B cell (primary cell): Measurements from ENCODE around the gene APCDD1L. TPM values are rescaled to one million over a fixed set of nuclear protein-coding genes. Genes with fewer than 3 reads are reported as not detected.

Experiments used
- ATAC-seq: fragments of 200-7000 bp; cut with Tn5 transposase; one replicate; pipeline ENCODE4 v1.10.0; 2021; ENCODE audit warnings: low read depth, mild to moderate bottlenecking, moderate number of reproducible peaks, moderate library complexity
- CTCF ChIA-PET: fragments of 350-600 bp; sonication (Branson Sonifier 250); formaldehyde crosslinking; loops from one replicate; lab custom pipeline; 2021; ENCODE audit warnings: antibody characterized with exemption, inconsistent platforms; lab: Charles Lee
- POLR2A ChIA-PET: fragments of 350-600 bp; sonication (Branson Sonifier 250); formaldehyde crosslinking; loops from one replicate; lab custom pipeline; 2021; ENCODE audit warnings: antibody characterized with exemption; lab: Charles Lee
- DNase-seq: peaks from one replicate; pipeline ENCODE4 v3.0.0; 2013
- H2AFZ ChIP-seq: 2 replicates; pipeline ENCODE4 v1.6.1; 2012; ENCODE audit warnings: mild to moderate bottlenecking, low read depth, low read length; ENCODE audit not compliant: insufficient read depth, poor library complexity, severe bottlenecking
- H3K27ac ChIP-seq, 2 donors: 1 replicate in 1 of 2; 2 replicates in 1 of 2; pipeline ENCODE4 v1.5.1; 2012 to 2013; ENCODE audit warnings: low read length in 2 of 2, mild to moderate bottlenecking in 2 of 2, moderate library complexity in 1 of 2
- H3K27me3 ChIP-seq, 4 experiments: fragments of 200-600 bp in 1 of 4; sonication (generic) in 1 of 4; replicated peaks in 1 of 4; 1 replicate in 2 of 4; 2 replicates in 2 of 4; pipeline versions ENCODE4 v1.6.1 to v1.7.0; 2013 to 2016; ENCODE audit warnings: low read length in 3 of 4, mild to moderate bottlenecking in 2 of 4, mixed read lengths in 1 of 4, moderate library complexity in 1 of 4; ENCODE audit not compliant: insufficient read depth in 4 of 4, control insufficient read depth in 3 of 4; ENCODE audit errors: control extremely low read depth in 1 of 4
- H3K36me3 ChIP-seq, 2 experiments: replicated peaks in 1 of 2; 1 replicate in 1 of 2; 2 replicates in 1 of 2; pipeline versions ENCODE4 v1.6.1 to v1.7.1; 2013; ENCODE audit warnings: low read length in 1 of 2; ENCODE audit not compliant: insufficient read depth in 2 of 2, control insufficient read depth in 1 of 2; ENCODE audit errors: control extremely low read depth in 1 of 2, extremely low read depth in 1 of 2
- H3K4me1 ChIP-seq, 2 donors: fragments of 200-600 bp in 1 of 2; sonication (generic) in 1 of 2; 1 replicate in 1 of 2; 2 replicates in 1 of 2; pipeline versions ENCODE4 v1.5.1 to v1.6.1; 2013 to 2017; ENCODE audit warnings: low read length in 2 of 2; ENCODE audit not compliant: control insufficient read depth in 2 of 2, insufficient read depth in 2 of 2
- H3K4me2 ChIP-seq: replicated peaks from 2 replicates; pipeline ENCODE3; 2012; ENCODE audit warnings: mild to moderate bottlenecking, low read depth, low read length; ENCODE audit not compliant: poor library complexity, severe bottlenecking
- H3K4me3 ChIP-seq, 5 experiments: fragments of 200-600 bp in 1 of 5; sonication (generic) in 1 of 5; 1 replicate in 3 of 5; 2 replicates in 2 of 5; pipeline versions ENCODE4 v1.5.1 to v1.7.0; 2011 to 2016; ENCODE audit warnings: low read length in 4 of 5, mild to moderate bottlenecking in 4 of 5, low read depth in 2 of 5, control low read depth in 1 of 5, moderate library complexity in 1 of 5; ENCODE audit not compliant: insufficient read depth in 1 of 5; ENCODE audit errors: control extremely low read depth in 1 of 5, extremely low read depth in 1 of 5
- H3K79me2 ChIP-seq: fragments of 200-600 bp; sonication (generic); one replicate; pipeline ENCODE4 v1.6.0; 2016; ENCODE audit warnings: low read length; ENCODE audit not compliant: control insufficient read depth, insufficient read depth
- H3K9ac ChIP-seq: fragments of 200-600 bp; sonication (generic); 2 replicates; pipeline ENCODE4 v1.6.1; 2017; ENCODE audit warnings: mild to moderate bottlenecking, low read length, moderate library complexity
- H3K9me3 ChIP-seq, 3 donors: one replicate each; pipeline versions ENCODE4 v1.6.1 to v1.7.1; 2013; ENCODE audit warnings: low read length in 2 of 3; ENCODE audit not compliant: control insufficient read depth in 2 of 3, insufficient read depth in 1 of 3; ENCODE audit errors: control extremely low read depth in 1 of 3
- H4K20me1 ChIP-seq: 2 replicates; pipeline ENCODE4 v1.6.0; 2012; ENCODE audit warnings: mild to moderate bottlenecking, low read length; ENCODE audit not compliant: insufficient read depth, control insufficient read depth, poor library complexity, severe bottlenecking
- H3K27ac Mint-ChIP-seq: one replicate; pipeline ENCODE4 v1.8.0; 2021; ENCODE audit warnings: mixed read lengths
- H3K27me3 Mint-ChIP-seq: one replicate; pipeline ENCODE4 v1.8.0; 2021; ENCODE audit warnings: mixed read lengths
- H3K4me1 Mint-ChIP-seq: one replicate; pipeline ENCODE4 v1.8.0; 2021; ENCODE audit warnings: mixed read lengths
- H3K4me3 Mint-ChIP-seq: one replicate; pipeline ENCODE4 v1.8.0; 2021; ENCODE audit warnings: mixed read lengths
- H3K9me3 Mint-ChIP-seq: one replicate; pipeline ENCODE4 v1.8.0; 2022; ENCODE audit warnings: mixed read lengths; ENCODE audit not compliant: insufficient read depth
- EZH2 ChIP-seq: IDR thresholded peaks from 2 replicates; pipeline ENCODE4 v1.6.1; 2012; ENCODE audit warnings: borderline replicate concordance, low read depth, mild to moderate bottlenecking, moderate library complexity, low read length; ENCODE audit not compliant: insufficient read depth, poor library complexity, severe bottlenecking
- whole genome bisulfite sequencing: methylation state at CpG from one replicate; pipeline ENCODE4 v1.1.5; 2013; ENCODE audit warnings: missing lambda C conversion rate; ENCODE audit not compliant: insufficient coverage; 5-methylcytosine and 5-hydroxymethylcytosine counted together
- intact Hi-C: fragments of 100-400 bp; cut with micrococcal nuclease; formaldehyde crosslinking; loops from one replicate; pipeline ENCODE4 v1.10.0; 2022
- polyA plus RNA-seq: library from polyadenylated mRNA; depleted of rRNA; stranded (reverse); fragments of >200 nt; gene quantifications from 2 replicates; pipeline ENCODE4 v1.2.3, GENCODE V29; 2012
- total RNA-seq, 2 donors: library from RNA; stranded (reverse); fragments of 120-200 nt in 1 of 2; gene quantifications; 1 replicate in 1 of 2; 2 replicates in 1 of 2; pipeline versions ENCODE4 v1.2.3 to v1.2.4, GENCODE V29; 2013 to 2022
- TF ChIP-seq, protein P1 (sequence below): fragments of 200-600 bp; IDR thresholded peaks from one replicate; pipeline ENCODE4 v1.8.0; 2022; ENCODE audit warnings: antibody characterized with exemption, mild to moderate bottlenecking

APCDD1L gene
- total and polyA plus RNA-seq, 2 donors (not counting 1 experiment from before 2014, with no cell fraction given) = not detected

DNA sequence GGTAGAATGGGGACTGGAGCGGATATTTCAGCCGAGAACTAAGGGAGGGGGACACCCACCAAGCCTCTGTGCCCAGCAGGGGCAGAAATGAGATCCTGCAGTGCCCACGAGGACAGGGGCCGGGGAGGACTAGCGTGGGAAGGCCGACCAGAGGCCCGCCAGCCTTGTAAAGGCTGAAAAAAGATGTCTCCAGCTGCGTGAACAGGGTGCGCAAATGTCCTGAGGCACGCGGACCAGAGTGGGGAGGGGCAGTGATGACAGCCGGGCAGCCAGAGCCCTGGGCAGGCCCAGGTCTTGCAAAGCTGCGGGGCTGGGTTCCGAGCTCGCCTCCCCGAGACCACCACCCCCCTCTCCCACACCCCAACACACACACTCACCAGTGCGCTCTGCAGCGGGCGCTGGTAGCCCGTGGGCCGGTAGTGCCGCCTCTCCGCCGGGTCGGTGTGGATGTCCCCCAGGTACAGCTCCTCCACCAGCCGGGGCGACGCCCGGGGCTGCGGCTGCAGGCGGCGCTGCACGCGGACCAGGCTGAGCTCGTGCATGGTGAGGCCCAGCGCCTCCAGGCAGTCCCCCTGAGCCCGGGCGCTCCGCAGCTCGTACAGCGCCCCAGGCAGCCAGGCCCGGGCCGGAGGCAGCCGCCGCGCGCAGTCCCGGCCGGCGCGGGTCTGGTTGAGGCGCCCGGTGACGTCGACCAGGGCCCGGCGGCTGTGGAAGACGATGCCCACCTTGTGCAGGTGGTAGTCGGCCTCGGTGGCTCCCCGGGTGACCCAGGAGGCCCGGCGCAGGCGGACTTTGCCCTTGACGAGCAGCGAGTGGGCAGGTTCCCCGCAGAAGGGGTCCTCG lies 48.2 kb downstream of the APCDD1L start:
- no peak overlapping the region for H2AFZ ChIP-seq
- H3K27ac ChIP-seq = no peak overlapping the region
- peaks cover 3% of the 10 kb centered on the region for H3K27me3 Mint-ChIP-seq
- H3K27me3 ChIP-seq = peaks cover 0 to 3% (median 0%) of the 10 kb centered on the region in 4 experiments
- H3K27ac Mint-ChIP-seq = no peak overlapping the region
- TF ChIP-seq, protein P1, sequence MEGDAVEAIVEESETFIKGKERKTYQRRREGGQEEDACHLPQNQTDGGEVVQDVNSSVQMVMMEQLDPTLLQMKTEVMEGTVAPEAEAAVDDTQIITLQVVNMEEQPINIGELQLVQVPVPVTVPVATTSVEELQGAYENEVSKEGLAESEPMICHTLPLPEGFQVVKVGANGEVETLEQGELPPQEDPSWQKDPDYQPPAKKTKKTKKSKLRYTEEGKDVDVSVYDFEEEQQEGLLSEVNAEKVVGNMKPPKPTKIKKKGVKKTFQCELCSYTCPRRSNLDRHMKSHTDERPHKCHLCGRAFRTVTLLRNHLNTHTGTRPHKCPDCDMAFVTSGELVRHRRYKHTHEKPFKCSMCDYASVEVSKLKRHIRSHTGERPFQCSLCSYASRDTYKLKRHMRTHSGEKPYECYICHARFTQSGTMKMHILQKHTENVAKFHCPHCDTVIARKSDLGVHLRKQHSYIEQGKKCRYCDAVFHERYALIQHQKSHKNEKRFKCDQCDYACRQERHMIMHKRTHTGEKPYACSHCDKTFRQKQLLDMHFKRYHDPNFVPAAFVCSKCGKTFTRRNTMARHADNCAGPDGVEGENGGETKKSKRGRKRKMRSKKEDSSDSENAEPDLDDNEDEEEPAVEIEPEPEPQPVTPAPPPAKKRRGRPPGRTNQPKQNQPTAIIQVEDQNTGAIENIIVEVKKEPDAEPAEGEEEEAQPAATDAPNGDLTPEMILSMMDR = no peak
- no peak for TF ChIP-seq EZH2
- H4K20me1 ChIP-seq = no peaks in the 10 kb centered on the region
- H3K4me1 Mint-ChIP-seq = no peaks in the 10 kb centered on the region
- H3K9me3 Mint-ChIP-seq = no peaks in the 10 kb centered on the region
- no peaks in the 10 kb centered on the region for H3K4me1 ChIP-seq
- CTCF ChIA-PET = no interaction called here
- no peak overlapping the region for H3K4me2 ChIP-seq
- WGBS = 59% methylated on average over 68 of the region's 68 CpGs
- H3K79me2 ChIP-seq = no peaks in the 10 kb centered on the region
- H3K36me3 ChIP-seq = no peaks in the 10 kb centered on the region
- POLR2A ChIA-PET = no interaction called here
- H3K4me3 Mint-ChIP-seq = no peak overlapping the region
- peaks cover 0 to 8% (median 0%) of the 10 kb centered on the region in 3 donors for H3K9me3 ChIP-seq
- intact Hi-C loops = no loop called here
- no peak overlapping the region for H3K9ac ChIP-seq
- DNase-seq = no peak
- H3K4me3 ChIP-seq = no peak overlapping the region
- ATAC-seq = no peak

DNA sequence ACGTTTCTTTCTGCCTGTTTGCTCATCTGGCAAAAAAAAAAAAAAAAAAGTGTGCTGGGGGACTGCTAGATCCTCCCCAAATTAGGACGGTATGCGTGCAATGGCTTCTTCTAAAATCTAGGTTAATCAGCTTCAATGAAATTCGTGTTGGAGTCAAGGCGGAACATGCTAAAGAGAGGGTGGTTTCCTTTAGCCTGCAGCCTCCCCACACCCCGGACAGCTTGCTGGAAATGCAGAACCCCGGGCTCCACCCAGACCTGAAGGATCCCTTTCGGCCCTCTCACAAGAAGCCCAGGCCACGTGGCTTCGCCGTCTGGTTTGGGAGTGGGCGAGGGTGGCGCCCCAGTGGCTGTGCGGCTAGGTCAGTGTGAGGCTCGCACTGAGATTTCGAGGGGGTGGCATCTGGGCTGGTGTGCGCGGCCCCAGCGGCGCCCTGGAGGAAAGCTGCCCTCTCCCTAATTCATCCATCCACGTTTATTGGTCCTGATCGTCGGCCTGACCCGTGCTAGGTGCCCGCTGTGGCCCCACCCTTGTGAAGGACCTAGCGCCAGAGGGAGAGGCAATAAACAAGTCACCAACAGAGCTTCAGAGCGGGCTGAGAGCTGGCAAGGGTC lies 49.0 kb downstream of the APCDD1L start:
- ChIA-PET CTCF (no interaction called here), POLR2A (interaction anchor here (0.6 kb wide), 1 partner anchor 198 kb away, joined by 8 read pairs; no protein-coding TSS in a partner anchor)
- Mint-ChIP-seq H3K27ac (no peak overlapping the region), H3K4me3 (no peak overlapping the region), H3K9me3 (no peaks in the 10 kb centered on the region), H3K27me3 (peaks cover 3% of the 10 kb centered on the region), H3K4me1 (no peaks in the 10 kb centered on the region)
- Histone ChIP-seq H3K79me2 (no peaks in the 10 kb centered on the region), H3K27me3 (peaks cover 0 to 3% (median 0%) of the 10 kb centered on the region in 4 experiments), H4K20me1 (no peaks in the 10 kb centered on the region), H3K9me3 (peaks cover 0 to 8% (median 0%) of the 10 kb centered on the region in 3 donors), H3K4me2 (no peak overlapping the region), H3K36me3 (no peaks in the 10 kb centered on the region), H3K4me1 (no peaks in the 10 kb centered on the region), H2AFZ (no peak overlapping the region), H3K9ac (no peak overlapping the region), H3K27ac (no peak overlapping the region), H3K4me3 (no peak overlapping the region)
- intact Hi-C loops = no loop called here
- 98% methylated on average over 27 of the region's 27 CpGs for WGBS
- no peak for DNase-seq
- no peak for ATAC-seq
- TF ChIP-seq, protein P1 = no peak
- TF ChIP-seq EZH2 = no peak
